ENCODE results near the gene SMAP2. TPM values are rescaled to one million over a fixed set of nuclear protein-coding genes. Genes with fewer than 3 reads are reported as not detected.

SMAP2 gene
- polyA plus RNA-seq, 3 donors, result 302 to 382 (median 359) TPM

GRCh38 chr1:40438391-40439015 is 65.0 kb downstream of the SMAP2 start:
- Mint-ChIP-seq H3K36me3 (peaks cover 0 to 9% of the 10 kb centered on the region in 2 donors), H3K4me3 (no peak overlapping the region), H3K9me3 (peaks cover 0 to 16% (median 3%) of the 10 kb centered on the region in 7 donors), H3K27ac (no peak overlapping the region), H3K4me1 (peaks cover 3% of the 10 kb centered on the region), H3K27me3 (ENCODE audit: low read depth in 3 of 3) (no peaks in the 10 kb centered on the region)
- no peak overlapping the region for H3K9ac ChIP-seq (ENCODE audit: insufficient read depth, low read length, poor library complexity, severe bottlenecking)
- peaks cover 0 to 3% of the 10 kb centered on the region in 2 donors for H3K4me1 ChIP-seq (ENCODE audit: control insufficient read depth in 1 of 2, insufficient read depth in 2 of 2, low read length in 2 of 2)
- TF ChIP-seq CTCF (IDR thresholded peaks at IDR 0.05), result peak; percentile 88
- no peaks in the 10 kb centered on the region for H4K20me1 ChIP-seq (ENCODE audit: insufficient read depth, low read length)
- intact Hi-C loops (cut with micrococcal nuclease), result loop anchor here in 1 of 2 donors (10.0 kb wide), 1 partner anchor 294 kb away; no protein-coding TSS in a partner anchor
- WGBS (ENCODE audit: insufficient coverage), result 100% methylated on average over 1 of the region's 3 CpGs
- H3K9me3 ChIP-seq (replicated peaks in 1 of 2; ENCODE audit: control insufficient read depth in 1 of 2, insufficient read depth in 1 of 2, low read length in 2 of 2), result peaks cover 0 to 2% of the 10 kb centered on the region in 2 donors
- H3K36me3 ChIP-seq (replicated peaks in 1 of 2; ENCODE audit: control insufficient read depth in 1 of 2, insufficient read depth in 2 of 2, low read length in 2 of 2), result no peaks in the 10 kb centered on the region
- H2AFZ ChIP-seq (ENCODE audit: insufficient read depth, low read depth, low read length, poor library complexity, severe bottlenecking), result no peak overlapping the region
- H3K4me2 ChIP-seq (replicated peaks; ENCODE audit: extremely low read depth, low read length, poor library complexity, severe bottlenecking), result no peak overlapping the region
- H3K4me3 ChIP-seq (replicated peaks in 1 of 3; ENCODE audit: low read depth in 2 of 3, low read length in 3 of 3), result no peak overlapping the region
- no peak overlapping the region for H3K27ac ChIP-seq (ENCODE audit: low read depth in 1 of 2, low read length in 2 of 2)
- DNase-seq, result peak in 2 of 3 donors; percentile 43 to 50
- H3K27me3 ChIP-seq (ENCODE audit: control insufficient read depth in 2 of 2, insufficient read depth in 2 of 2, low read length in 2 of 2), result no peaks in the 10 kb centered on the region
- H3K79me2 ChIP-seq (ENCODE audit: insufficient read depth, low read length), result no peaks in the 10 kb centered on the region

- no peak overlapping the region for H3K4me3 ChIP-seq (replicated peaks in 1 of 3; ENCODE audit: low read depth in 2 of 3, low read length in 3 of 3)
- WGBS (ENCODE audit: insufficient coverage), result 95% methylated on average over 4 of the region's 5 CpGs
- H3K9me3 ChIP-seq (replicated peaks in 1 of 2; ENCODE audit: control insufficient read depth in 1 of 2, insufficient read depth in 1 of 2, low read length in 2 of 2), result peaks cover 4 to 7% of the 10 kb centered on the region in 2 donors
- no peaks in the 10 kb centered on the region for H3K36me3 ChIP-seq (replicated peaks in 1 of 2; ENCODE audit: control insufficient read depth in 1 of 2, insufficient read depth in 2 of 2, low read length in 2 of 2)
- no peaks in the 10 kb centered on the region for H3K79me2 ChIP-seq (ENCODE audit: insufficient read depth, low read length)
- H4K20me1 ChIP-seq (ENCODE audit: insufficient read depth, low read length), result no peaks in the 10 kb centered on the region
- H3K4me1 ChIP-seq (ENCODE audit: control insufficient read depth in 1 of 2, insufficient read depth in 2 of 2, low read length in 2 of 2), result peaks cover 0 to 3% of the 10 kb centered on the region in 2 donors
- TF ChIP-seq CTCF (IDR thresholded peaks at IDR 0.05), result no peak
- peaks cover 6 to 15% of the 10 kb centered on the region in 2 donors for H3K36me3 Mint-ChIP-seq
- no peak overlapping the region for H3K27ac ChIP-seq (ENCODE audit: low read depth in 1 of 2, low read length in 2 of 2)
- intact Hi-C loops (cut with micrococcal nuclease), result loop anchor here in 1 of 2 donors (10.0 kb wide), 1 partner anchor 294 kb away; no protein-coding TSS in a partner anchor
- peaks cover 3% of the 10 kb centered on the region for H3K4me1 Mint-ChIP-seq
- H3K27me3 ChIP-seq (ENCODE audit: control insufficient read depth in 2 of 2, insufficient read depth in 2 of 2, low read length in 2 of 2), result no peaks in the 10 kb centered on the region
- no peaks in the 10 kb centered on the region for H3K27me3 Mint-ChIP-seq (ENCODE audit: low read depth in 3 of 3)
- H3K9me3 Mint-ChIP-seq, result peaks cover 2 to 20% (median 9%) of the 10 kb centered on the region in 7 donors
- no peak overlapping the region for H2AFZ ChIP-seq (ENCODE audit: insufficient read depth, low read depth, low read length, poor library complexity, severe bottlenecking)
- H3K9ac ChIP-seq (ENCODE audit: insufficient read depth, low read length, poor library complexity, severe bottlenecking), result no peak overlapping the region
- H3K4me2 ChIP-seq (replicated peaks; ENCODE audit: extremely low read depth, low read length, poor library complexity, severe bottlenecking), result no peak overlapping the region
- no peak overlapping the region for H3K27ac Mint-ChIP-seq
- DNase-seq, result no peak
- H3K4me3 Mint-ChIP-seq, result no peak overlapping the region
Measured at GRCh38 chr1:40439247-40439646, 65.7 kb downstream of the SMAP2 start.

Measured in CD14-positive monocyte (primary cell).